KMS-11 (cell line): ENCODE data around the gene SPATA3.

Experiments
- H2AFZ ChIP-seq: fragments of 200-600 bp; sonication (generic); 2 replicates; pipeline ENCODE4 v1.6.1; 2016; ENCODE audit warnings: antibody characterized with exemption, mixed run types, low read depth
- H3K27ac ChIP-seq: fragments of 200-600 bp; sonication (generic); 2 replicates; pipeline ENCODE4 v1.6.1; 2016; ENCODE audit warnings: mild to moderate bottlenecking, mixed run types
- H3K27me3 ChIP-seq: fragments of 200-600 bp; sonication (generic); 2 replicates; pipeline ENCODE4 v1.6.1; 2017; ENCODE audit warnings: mild to moderate bottlenecking, low read depth, mixed run types, moderate library complexity; ENCODE audit not compliant: insufficient read depth
- H3K36me3 ChIP-seq: fragments of 200-600 bp; sonication (generic); 2 replicates; pipeline ENCODE4 v1.6.1; 2017; ENCODE audit warnings: mild to moderate bottlenecking, mixed run types; ENCODE audit not compliant: insufficient read depth
- H3K4me1 ChIP-seq: fragments of 200-600 bp; sonication (generic); 2 replicates; pipeline ENCODE4 v1.6.1; 2016; ENCODE audit warnings: mild to moderate bottlenecking, low read depth, mixed run types; ENCODE audit not compliant: poor library complexity, severe bottlenecking
- H3K4me2 ChIP-seq: fragments of 200-600 bp; sonication (generic); 2 replicates; pipeline ENCODE4 v1.7.0; 2016; ENCODE audit warnings: mild to moderate bottlenecking, mixed run types
- H3K4me3 ChIP-seq: fragments of 200-600 bp; sonication (generic); IDR thresholded peaks from 2 replicates; pipeline ENCODE4 v1.6.1; 2017; ENCODE audit warnings: low read depth, low read length, mixed read lengths; ENCODE audit not compliant: insufficient read depth
- H3K79me2 ChIP-seq: fragments of 200-600 bp; sonication (generic); 2 replicates; pipeline ENCODE4 v1.6.1; 2016; ENCODE audit warnings: low read depth, mixed run types; ENCODE audit not compliant: insufficient read depth
- H3K9ac ChIP-seq: fragments of 200-600 bp; sonication (generic); 2 replicates; pipeline ENCODE4 v1.6.1; 2016; ENCODE audit warnings: mild to moderate bottlenecking, mixed run types
- H4K20me1 ChIP-seq: fragments of 200-600 bp; sonication (generic); 2 replicates; pipeline ENCODE4 v1.6.1; 2016; ENCODE audit warnings: mild to moderate bottlenecking, mixed run types; ENCODE audit not compliant: insufficient read depth
- TF ChIP-seq, protein P1 (sequence below): fragments of 200-600 bp; sonication (generic); conservative IDR thresholded peaks from 2 replicates; pipeline ENCODE4 v1.6.1; 2017; ENCODE audit warnings: low read depth, mild to moderate bottlenecking, antibody characterized with exemption, low read length, moderate library complexity, mixed read lengths

Gene SPATA3

DNA sequence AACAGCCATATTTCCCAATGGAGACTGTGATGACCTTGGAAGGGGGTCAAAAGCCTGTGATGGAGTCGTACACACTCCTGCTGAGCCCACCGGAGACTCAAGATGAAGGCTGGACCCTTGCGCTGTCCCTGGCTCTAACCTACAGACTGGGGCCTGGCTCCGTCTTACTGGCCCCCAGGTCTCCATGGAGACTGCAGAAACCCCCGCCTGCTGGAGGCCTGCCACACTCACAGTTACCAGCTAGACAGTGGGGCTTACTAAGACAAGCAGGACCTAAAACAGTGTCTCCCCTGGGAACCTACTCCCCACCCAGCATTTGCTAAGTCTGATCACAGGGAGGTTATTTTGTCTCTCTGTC, 51.0 kb downstream of the SPATA3 start:
- peaks cover 7% of the 10 kb centered on the region for H3K4me1 ChIP-seq
- TF ChIP-seq, protein P1, sequence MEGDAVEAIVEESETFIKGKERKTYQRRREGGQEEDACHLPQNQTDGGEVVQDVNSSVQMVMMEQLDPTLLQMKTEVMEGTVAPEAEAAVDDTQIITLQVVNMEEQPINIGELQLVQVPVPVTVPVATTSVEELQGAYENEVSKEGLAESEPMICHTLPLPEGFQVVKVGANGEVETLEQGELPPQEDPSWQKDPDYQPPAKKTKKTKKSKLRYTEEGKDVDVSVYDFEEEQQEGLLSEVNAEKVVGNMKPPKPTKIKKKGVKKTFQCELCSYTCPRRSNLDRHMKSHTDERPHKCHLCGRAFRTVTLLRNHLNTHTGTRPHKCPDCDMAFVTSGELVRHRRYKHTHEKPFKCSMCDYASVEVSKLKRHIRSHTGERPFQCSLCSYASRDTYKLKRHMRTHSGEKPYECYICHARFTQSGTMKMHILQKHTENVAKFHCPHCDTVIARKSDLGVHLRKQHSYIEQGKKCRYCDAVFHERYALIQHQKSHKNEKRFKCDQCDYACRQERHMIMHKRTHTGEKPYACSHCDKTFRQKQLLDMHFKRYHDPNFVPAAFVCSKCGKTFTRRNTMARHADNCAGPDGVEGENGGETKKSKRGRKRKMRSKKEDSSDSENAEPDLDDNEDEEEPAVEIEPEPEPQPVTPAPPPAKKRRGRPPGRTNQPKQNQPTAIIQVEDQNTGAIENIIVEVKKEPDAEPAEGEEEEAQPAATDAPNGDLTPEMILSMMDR = no peak
- no peaks in the 10 kb centered on the region for H3K79me2 ChIP-seq
- H3K4me3 ChIP-seq = no peak overlapping the region
- no peak overlapping the region for H2AFZ ChIP-seq
- H3K27me3 ChIP-seq = no peaks in the 10 kb centered on the region
- no peaks in the 10 kb centered on the region for H3K36me3 ChIP-seq
- no peak overlapping the region for H3K4me2 ChIP-seq
- H3K9ac ChIP-seq = no peak overlapping the region
- H4K20me1 ChIP-seq = no peaks in the 10 kb centered on the region
- H3K27ac ChIP-seq = no peak overlapping the region

DNA sequence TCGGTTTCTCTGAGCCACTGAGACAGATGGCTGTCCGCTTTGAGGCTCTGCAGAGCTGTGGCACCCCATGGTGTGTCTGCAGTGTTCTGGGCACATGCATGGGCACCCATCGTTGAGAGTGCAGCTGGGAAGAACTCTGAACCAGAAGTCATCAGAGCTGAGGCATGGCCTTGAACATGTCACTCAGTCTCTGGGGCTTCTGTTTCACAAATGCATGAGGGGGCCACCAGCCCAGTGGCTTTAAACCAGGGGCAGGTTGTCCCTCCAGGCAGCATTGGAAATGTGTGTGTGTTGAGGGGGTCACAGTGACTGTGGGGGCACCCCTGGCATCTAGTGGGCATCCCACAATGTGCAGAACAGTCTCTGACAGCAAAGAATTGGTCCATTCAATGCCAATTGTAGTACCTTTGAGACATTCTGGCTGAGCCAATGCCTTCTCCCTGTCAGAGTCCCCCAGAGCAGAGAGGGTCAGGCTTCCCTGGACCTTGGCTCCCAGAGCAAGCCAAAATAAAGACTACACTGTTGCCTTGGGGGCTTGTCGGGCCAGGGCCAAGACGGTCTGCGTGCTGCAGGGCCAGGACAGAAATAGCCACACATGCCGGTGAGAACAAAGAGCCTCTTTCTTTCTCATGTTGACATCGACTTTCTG, 51.5 kb downstream of the SPATA3 start:
- H3K9ac ChIP-seq = no peak overlapping the region
- H3K27me3 ChIP-seq = no peaks in the 10 kb centered on the region
- no peaks in the 10 kb centered on the region for H4K20me1 ChIP-seq
- H3K4me3 ChIP-seq = no peak overlapping the region
- H3K4me1 ChIP-seq = peaks cover 12% of the 10 kb centered on the region
- H3K27ac ChIP-seq = no peak overlapping the region
- no peaks in the 10 kb centered on the region for H3K36me3 ChIP-seq
- no peaks in the 10 kb centered on the region for H3K79me2 ChIP-seq
- H3K4me2 ChIP-seq = no peak overlapping the region
- H2AFZ ChIP-seq = no peak overlapping the region
- TF ChIP-seq, protein P1 = no peak

DNA sequence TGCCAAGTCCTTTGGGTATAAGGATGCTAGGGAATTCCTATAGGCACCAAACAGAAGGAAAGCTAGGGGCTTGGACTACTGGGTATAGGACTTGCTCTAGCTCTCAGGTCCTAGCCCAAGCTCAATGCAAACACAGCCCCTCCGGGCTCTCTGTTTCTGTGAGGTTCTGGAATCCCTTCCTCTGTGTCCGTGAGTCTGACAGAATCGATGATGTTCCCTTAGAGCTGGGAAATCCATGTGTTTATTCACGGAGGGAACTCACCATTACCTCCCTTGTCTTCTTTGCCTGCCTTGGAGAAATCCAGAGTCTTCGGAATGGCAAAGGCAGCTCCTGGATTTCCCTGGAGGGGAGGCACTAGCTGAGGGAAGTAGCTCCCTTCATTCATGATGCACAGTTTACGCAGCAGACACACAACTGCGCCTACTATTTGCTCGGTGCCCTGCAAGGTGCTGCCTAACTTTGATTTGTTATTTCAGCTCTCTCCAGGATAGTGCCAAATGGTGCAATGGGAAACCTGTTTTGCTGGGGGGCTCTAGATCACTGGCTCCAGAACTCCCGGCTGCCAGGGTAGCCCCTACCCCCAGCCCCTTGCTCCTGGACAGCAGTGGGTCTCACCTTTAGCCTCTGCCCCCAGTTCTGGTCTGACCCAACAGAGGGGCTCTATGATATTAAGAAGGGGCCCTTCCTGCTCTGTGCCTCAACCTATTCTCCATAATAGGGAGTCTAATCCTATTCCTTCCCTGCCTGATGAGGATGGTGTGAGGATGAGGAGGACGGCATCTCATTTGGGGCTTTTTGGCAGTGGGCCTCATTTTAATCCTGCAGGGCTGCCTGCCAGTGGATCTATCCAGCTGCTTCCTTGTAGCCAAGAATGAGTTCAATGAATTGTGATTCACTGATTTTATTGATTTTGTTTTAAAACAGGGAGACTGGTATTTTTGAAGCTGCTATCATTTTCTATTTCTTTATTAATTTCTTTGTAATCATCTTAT, 52.3 kb downstream of the SPATA3 start:
- H2AFZ ChIP-seq = no peak overlapping the region
- no peaks in the 10 kb centered on the region for H3K36me3 ChIP-seq
- H3K9ac ChIP-seq = no peak overlapping the region
- peaks cover 16% of the 10 kb centered on the region for H3K4me1 ChIP-seq
- no peaks in the 10 kb centered on the region for H4K20me1 ChIP-seq
- no peaks in the 10 kb centered on the region for H3K27me3 ChIP-seq
- TF ChIP-seq, protein P1 = no peak
- no peaks in the 10 kb centered on the region for H3K79me2 ChIP-seq
- no peak overlapping the region for H3K4me2 ChIP-seq
- no peak overlapping the region for H3K27ac ChIP-seq
- H3K4me3 ChIP-seq = no peak overlapping the region

DNA sequence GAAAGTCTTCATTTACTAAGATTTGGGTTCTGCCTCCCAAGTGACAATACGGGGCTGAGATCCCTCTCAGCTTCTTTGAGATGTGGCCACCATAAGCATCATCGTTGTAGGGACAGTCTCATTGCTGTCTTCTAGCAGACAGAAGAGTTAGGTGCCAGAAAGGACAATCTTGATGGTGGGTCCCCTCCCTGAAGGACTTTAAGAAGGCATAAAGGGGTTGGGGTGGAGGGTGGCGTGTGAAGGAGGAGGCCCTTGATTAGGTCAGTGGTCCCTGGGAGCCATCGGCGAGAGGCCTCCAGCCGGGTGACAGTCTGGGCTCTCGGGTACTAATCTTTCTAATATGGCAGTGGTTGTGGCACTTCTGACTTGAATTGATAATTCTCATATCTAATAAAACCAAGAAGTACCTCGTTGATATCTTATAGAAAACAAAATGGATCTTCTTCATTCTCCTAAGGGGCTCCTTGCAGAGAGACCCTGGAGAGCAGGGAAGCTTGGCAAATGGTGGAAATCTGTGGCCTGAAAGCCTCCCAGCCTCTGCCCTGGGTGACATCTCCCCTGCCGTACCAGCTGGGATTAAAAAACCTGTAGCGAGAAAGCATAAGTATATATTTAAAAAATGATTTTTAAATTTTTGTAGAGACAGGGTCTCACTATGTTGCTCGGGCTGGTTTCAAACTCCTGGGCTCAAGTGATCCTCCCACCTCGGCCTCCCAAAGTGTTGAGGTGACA, 53.5 kb downstream of the SPATA3 start:
- H3K36me3 ChIP-seq = no peaks in the 10 kb centered on the region
- no peaks in the 10 kb centered on the region for H3K79me2 ChIP-seq
- TF ChIP-seq, protein P1 = no peak
- H3K9ac ChIP-seq = no peak overlapping the region
- no peak overlapping the region for H3K4me2 ChIP-seq
- H2AFZ ChIP-seq = no peak overlapping the region
- H4K20me1 ChIP-seq = no peaks in the 10 kb centered on the region
- H3K4me1 ChIP-seq = peaks cover 17% of the 10 kb centered on the region
- no peaks in the 10 kb centered on the region for H3K27me3 ChIP-seq
- no peak overlapping the region for H3K27ac ChIP-seq
- no peak overlapping the region for H3K4me3 ChIP-seq
